HepG2 (cell line): ENCODE data around the gene HINFP.

Experiments
- NBN ChIP-seq: fragments of 450-650 bp; conservative IDR thresholded peaks from 2 replicates; pipeline ENCODE4 v1.6.1; 2017
- TF ChIP-seq, protein P1 (sequence below): sonication (generic); formaldehyde crosslinking; IDR thresholded peaks from 2 replicates; pipeline ENCODE4 v1.4.0; 2020; ENCODE audit warnings: missing genetic modification reagents

DNA sequence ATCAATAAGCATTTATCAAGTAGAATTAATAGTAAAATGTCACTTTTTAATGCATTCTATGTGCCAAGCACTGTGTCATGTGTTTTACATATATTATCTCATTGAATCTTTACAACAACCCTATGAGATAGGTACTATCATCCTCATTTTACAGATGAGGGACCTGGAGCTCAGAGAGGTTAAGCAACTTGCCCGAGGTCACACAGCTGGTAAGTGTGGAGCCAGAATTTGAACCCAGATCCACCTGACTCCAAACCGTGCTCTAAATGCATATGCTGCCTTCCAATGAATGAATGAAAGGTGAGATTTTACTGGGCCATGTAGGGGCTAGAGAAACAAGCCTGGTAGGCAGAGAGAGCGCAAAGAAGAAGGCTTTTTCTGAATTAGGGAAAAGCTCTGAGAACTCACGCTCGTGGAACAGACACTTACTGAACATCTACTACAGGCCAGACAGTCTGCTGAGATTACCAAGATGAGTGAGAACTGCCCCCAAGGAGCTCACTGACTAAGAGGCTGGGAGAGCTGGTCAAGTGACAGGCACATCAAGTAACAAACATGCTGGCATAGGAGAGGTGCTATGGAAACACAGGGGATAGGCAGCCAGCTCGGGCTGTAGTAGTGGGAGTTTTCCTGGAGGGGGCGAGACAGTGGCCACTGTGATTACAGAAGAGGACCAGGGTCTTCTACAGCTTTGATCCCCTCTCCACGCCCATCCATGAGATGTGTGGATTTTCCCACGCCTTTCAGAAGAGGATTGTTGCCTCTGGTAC lies 31.9 kb downstream of the HINFP start:
- TF ChIP-seq, protein P1, sequence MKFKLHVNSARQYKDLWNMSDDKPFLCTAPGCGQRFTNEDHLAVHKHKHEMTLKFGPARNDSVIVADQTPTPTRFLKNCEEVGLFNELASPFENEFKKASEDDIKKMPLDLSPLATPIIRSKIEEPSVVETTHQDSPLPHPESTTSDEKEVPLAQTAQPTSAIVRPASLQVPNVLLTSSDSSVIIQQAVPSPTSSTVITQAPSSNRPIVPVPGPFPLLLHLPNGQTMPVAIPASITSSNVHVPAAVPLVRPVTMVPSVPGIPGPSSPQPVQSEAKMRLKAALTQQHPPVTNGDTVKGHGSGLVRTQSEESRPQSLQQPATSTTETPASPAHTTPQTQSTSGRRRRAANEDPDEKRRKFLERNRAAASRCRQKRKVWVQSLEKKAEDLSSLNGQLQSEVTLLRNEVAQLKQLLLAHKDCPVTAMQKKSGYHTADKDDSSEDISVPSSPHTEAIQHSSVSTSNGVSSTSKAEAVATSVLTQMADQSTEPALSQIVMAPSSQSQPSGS (CRISPR knock-in tag), result no peak
- TF ChIP-seq NBN, result no peak
